HG03457 (cell line): ENCODE results near the gene MLF2.
A peak's percentile ranks its signal among the peaks of the same experiment; 100 is the strongest.

Source experiments
- ATAC-seq: cut with Tn5 transposase; IDR thresholded peaks from one replicate; pipeline ENCODE4 v1.9.1; 2021; ENCODE audit warnings: moderate number of reproducible peaks; ENCODE audit not compliant: unreplicated experiment

The MLF2 gene

GRCh38 chr12:6778574-6779550 is 25.9 kb upstream of the MLF2 start:
- peak; percentile 64 for ATAC-seq

DNA sequence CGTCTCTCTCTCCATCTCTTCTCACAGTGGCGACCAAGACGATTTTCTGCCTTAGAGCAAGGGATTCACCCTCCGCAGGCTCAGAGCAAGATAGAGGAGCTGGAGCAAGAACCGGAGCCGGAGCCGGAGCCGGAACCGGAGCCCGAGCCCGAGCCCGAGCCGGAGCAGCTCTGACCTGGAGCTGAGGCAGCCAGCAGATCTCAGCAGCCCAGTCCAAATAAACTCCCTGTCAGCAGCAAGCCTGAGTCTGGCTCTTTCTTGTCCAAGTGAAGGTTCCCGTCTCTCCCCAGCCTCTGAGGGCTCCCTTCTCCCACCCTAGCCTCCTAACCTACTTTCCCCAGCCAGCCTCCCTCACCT is 25.3 kb upstream of the MLF2 start:
- ATAC-seq, result no peak

- ATAC-seq, result no peak
These were observed 24.4 kb upstream of the MLF2 start for GRCh38 chr12:6777386-6777785.

DNA sequence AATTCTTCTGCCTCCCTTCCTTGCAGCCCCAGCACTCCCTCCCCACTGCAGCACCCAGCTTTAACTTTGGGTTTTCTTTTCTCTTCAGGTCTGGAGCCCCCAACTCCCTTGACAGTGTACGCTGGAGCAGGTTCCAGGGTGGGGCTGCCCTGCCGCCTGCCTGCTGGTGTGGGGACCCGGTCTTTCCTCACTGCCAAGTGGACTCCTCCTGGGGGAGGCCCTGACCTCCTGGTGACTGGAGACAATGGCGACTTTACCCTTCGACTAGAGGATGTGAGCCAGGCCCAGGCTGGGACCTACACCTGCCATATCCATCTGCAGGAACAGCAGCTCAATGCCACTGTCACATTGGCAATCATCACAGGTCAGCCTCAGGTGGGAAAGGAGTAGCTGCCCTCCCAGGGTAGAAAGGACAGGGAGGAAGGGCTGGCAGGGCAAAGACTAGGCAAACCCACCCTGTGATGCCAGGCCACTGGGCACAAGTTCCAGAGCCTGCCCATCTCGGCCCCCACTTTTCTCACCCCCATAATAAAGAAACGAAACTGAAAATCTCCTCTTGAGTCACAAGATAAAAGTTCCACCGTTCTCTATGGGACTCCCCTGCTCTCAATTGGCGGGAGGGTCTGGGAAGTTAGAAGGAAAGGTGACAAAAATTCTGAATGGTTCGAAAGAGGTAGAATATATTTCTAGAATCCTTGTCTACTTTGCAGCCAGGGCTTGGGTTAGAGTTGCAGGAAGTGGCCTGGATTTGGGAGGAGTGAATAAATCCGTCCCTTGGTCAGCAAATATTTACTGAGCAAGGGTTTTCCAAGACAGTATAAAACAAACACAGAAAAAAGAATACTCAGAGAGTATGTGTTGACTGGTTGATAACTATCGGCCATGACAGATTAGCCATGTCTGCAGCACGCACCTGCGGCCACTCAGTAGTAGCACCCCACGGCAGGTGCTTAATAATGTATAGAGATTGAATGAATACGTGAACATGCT is 22.5 kb upstream of the MLF2 start:
- no peak for ATAC-seq

- ATAC-seq, result no peak
These were observed 21.6 kb upstream of the MLF2 start for GRCh38 chr12:6774499-6775062.

- no peak for ATAC-seq
These were observed 20.8 kb upstream of the MLF2 start for GRCh38 chr12:6773590-6774351.

DNA sequence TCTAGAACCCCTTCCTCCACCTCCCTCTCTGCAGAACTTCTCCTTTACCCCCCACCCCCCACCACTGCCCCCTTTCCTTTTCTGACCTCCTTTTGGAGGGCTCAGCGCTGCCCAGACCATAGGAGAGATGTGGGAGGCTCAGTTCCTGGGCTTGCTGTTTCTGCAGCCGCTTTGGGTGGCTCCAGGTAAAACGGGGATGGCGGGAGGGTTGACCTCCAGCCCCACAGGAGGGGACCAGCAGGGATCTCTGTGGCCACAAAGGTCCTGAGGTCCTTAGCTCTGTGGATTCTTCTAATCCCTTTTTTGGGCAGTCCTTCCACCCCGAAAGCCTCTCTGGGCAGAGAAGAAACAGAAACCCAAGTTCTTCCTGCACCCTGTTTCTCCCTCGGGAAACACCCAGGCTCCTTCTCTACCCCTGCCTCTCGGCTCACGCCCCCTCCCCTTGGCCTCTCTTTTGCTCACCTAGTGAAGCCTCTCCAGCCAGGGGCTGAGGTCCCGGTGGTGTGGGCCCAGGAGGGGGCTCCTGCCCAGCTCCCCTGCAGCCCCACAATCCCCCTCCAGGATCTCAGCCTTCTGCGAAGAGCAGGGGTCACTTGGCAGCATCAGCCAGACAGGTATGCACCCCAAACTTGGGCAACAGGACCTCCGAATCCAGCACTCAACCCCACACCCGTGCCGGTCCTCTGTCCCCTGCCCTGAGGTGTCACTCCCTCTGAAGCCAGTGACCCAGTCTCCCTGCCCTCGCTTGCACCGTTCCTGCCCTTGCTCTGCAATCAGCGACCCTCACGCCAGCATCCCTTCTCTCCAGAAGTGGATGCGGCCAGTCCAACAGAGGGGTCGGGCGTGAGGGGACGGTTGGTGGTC is 20.0 kb upstream of the MLF2 start:
- ATAC-seq, result no peak

DNA sequence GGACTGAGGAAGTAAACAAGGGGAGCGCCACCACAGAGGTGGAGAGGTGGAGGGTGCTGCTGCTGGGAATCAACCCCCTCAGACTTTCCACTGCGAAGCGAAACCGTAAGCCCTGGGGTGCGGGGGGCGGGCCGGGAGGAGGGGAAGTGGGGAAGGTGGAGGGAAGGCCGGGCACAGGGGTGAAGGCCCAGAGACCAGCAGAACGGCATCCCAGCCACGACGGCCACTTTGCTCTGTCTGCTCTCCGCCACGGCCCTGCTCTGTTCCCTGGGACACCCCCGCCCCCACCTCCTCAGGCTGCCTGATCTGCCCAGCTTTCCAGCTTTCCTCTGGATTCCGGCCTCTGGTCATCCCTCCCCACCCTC is 19.4 kb upstream of the MLF2 start, which contains the start of gene LAG3:
Gene LAG3, plus strand, starts transcription at position 190 of the 365 bp plus-strand sequence. CDS start 333 bp downstream, outside the sequence.
- ATAC-seq, result no peak

GRCh38 chr12:6771509-6772330 is 18.8 kb upstream of the MLF2 start:
- ATAC-seq, result no peak

DNA sequence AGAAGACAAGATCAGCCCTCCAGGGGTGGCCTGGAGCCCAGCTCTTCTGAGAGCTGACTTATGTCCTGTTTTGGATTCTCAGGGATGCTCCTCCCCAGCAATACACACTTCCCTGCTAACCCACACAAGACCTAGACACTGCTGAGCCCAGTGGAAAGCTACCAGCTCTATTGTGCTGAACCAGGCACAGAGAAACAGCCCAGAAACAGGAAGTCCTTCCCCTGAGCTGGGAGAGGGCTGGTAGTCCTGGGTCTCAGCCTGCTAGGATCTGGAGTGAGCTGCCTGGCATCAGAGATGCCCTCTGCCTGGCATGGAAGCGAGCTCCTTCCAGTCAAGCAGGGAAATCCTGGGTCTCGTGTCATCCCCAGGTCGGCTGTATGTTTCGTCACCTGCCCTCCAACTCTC is 18.2 kb upstream of the MLF2 start:
- no peak for ATAC-seq

DNA sequence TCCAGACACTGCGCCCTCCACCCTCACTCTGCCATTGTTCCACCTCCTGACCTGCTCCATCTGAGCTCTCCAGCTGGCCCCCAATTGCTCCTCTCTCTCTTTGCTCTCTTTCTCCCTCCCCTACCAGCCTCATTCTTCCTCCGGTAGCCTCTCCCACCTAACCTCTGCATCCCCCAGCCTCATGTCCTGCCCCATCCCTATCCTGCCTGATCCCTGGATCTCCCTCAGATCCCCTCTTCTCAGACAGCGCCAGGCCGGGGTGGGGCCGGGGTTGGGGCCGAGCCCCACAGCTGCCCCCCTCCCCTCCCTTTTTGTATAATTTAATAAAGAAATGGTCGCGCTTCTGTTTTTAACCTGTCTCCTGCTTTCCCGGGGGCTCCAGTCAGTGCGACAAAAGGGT is 17.7 kb upstream of the MLF2 start:
- no peak for ATAC-seq

- no peak for ATAC-seq
These were observed 17.2 kb upstream of the MLF2 start for GRCh38 chr12:6770094-6770493.

- ATAC-seq, result no peak
These were observed 16.7 kb upstream of the MLF2 start for GRCh38 chr12:6769666-6770065.

- ATAC-seq, result no peak
These were observed 16.0 kb upstream of the MLF2 start for GRCh38 chr12:6768990-6769389.

DNA sequence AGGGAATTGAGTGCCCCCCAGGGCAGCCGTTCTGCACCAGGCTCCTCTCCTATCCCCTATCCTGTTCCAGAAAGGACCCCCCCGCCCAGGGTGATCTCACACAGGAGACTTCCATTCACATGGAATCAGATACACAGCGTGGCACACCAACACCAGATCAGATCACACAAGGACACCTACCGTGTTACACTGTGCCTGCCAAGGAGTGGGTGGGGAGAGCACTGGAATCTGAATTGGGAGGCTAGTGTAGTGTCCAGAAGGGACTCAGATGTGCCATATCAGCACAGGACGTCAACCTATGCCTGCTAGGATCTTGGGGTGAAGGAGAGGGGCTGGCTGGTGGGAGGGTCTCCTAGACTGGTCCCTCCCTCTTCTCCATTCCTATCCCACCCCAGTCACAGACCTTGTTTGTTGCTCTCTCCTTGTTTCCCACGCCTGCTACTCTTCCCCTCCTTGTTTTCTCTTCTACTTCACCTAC is 15.5 kb upstream of the MLF2 start:
- ATAC-seq, result no peak

DNA sequence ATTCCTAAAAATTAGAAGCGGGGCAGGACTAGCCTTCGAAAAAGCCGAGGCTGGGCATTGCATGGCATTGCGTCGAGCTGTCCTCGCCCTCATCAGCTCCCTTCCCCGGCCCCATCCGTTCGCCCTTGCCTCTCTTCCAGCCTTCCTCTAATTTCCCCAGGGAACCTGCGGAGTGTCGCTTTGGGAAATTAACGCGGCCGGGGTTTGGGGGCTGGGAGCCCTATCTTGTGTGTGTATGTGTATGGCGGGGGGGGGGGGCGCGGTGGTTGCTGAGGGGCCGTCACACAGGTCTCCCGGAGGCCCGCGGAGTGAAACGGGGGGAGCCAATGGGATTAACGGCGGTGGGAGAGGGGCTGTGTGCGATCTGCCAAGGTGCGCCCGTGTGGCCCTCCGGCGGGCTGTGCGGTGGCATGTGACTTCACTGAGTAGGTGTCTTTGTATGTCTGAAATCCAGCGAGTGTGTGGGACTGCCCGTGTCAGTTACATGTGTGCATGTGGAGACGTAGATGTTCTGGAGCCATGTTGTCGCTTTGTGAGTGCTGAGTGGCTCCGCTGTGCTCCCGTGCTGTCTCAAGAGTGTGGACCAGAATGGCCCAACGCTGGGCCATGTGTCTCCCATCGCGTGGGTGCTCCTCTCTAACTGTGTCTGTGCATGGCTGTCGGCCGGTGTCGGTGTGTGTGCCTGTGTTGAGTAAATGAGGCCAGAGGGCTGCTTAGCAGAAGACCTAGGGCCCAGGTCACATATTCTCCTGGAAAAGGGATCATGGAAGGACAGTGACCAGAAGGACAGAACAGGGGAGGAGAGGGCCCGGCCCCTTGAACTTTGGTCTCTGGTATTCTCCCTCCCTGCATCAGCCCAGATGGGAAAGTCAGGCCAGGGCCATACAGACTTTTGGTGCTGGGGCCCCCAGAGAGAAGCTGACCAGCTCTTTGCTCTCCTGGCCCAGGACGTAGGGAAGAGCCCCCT is 14.7 kb upstream of the MLF2 start:
- ATAC-seq, result no peak

- ATAC-seq, result no peak
These were observed 13.9 kb upstream of the MLF2 start for GRCh38 chr12:6766651-6767349.
